ENCODE measurements around the gene FABP2.

- TF ChIP-seq CTCF (conservative IDR thresholded peaks at IDR 0.05; ENCODE audit: low read depth in 2 of 2) (no peak), POLR2AphosphoS5 (IDR thresholded peaks at IDR 0.05; ENCODE audit: low read depth) (no peak), EZH2 (IDR thresholded peaks at IDR 0.05; ENCODE audit: low read depth, unreplicated experiment) (no peak), EZH2phosphoT487 (IDR thresholded peaks at IDR 0.05; ENCODE audit: unreplicated experiment) (no peak), REST (IDR thresholded peaks at IDR 0.05; ENCODE audit: unreplicated experiment) (no peak)
These were observed 32.6 kb downstream of the FABP2 start for GRCh38 chr4:119289313-119289712.
